Breast epithelium (tissue), 4 donors: Measurements from ENCODE around the gene KLK2. TPM values are rescaled to one million over a fixed set of nuclear protein-coding genes. Genes with fewer than 3 reads are reported as not detected.

Experiments used
- DNase-seq, 2 donors: peaks; one replicate each; pipeline ENCODE4 v3.0.0-alpha.2; 2019; ENCODE audit warnings: low spot score in 2 of 2
- H3K27ac ChIP-seq, 2 donors: fragments of 200-600 bp; sonication (generic) in 1 of 2; one replicate each; pipeline ENCODE4 v1.5.1; 2016 to 2019; ENCODE audit warnings: mild to moderate bottlenecking in 1 of 2
- H3K27me3 ChIP-seq, 2 donors: fragments of 200-600 bp; sonication (generic) in 1 of 2; one replicate each; pipeline versions ENCODE4 v1.5.1 to v1.6.0; 2017 to 2019; ENCODE audit warnings: control low read depth in 1 of 2, mild to moderate bottlenecking in 1 of 2
- H3K36me3 ChIP-seq: fragments of 200-600 bp; one replicate; pipeline ENCODE4 v1.5.1; 2019
- H3K4me1 ChIP-seq, 2 donors: fragments of 200-600 bp; sonication (generic); one replicate each; pipeline ENCODE4 v1.5.1; 2016 to 2019; ENCODE audit warnings: control low read depth in 1 of 2
- H3K4me3 ChIP-seq, 3 donors: fragments of 200-600 bp; sonication (generic); 1 replicate in 2 of 3; 2 replicates in 1 of 3; pipeline ENCODE4 v1.5.1; 2016 to 2019; ENCODE audit warnings: mild to moderate bottlenecking in 3 of 3, moderate library complexity in 2 of 3
- H3K9me3 ChIP-seq, 2 donors: fragments of 200-600 bp; sonication (generic) in 1 of 2; one replicate each; pipeline ENCODE4 v1.5.1; 2016 to 2019; ENCODE audit warnings: control low read depth in 1 of 2
- POLR2A ChIP-seq: fragments of 450-650 bp; IDR thresholded peaks from one replicate; pipeline ENCODE4 v1.6.1; 2016; ENCODE audit warnings: antibody characterized with exemption, mild to moderate bottlenecking, moderate library complexity
- POLR2AphosphoS5 ChIP-seq, 3 donors: sonication (generic); formaldehyde crosslinking; IDR thresholded peaks; one replicate each; pipeline ENCODE4 v1.6.1; 2017; ENCODE audit warnings: antibody characterized with exemption in 3 of 3
- intact Hi-C: fragments of 100-400 bp; cut with DNase I; formaldehyde crosslinking; loops from one replicate; pipeline ENCODE4 v1.15.1; 2023; ENCODE audit warnings: low total_unique reads
- total RNA-seq, 3 donors: library from RNA; depleted of rRNA; stranded (reverse); fragments of >200 nt; gene quantifications; one replicate each; pipeline ENCODE4 v1.1.0, GENCODE V29; 2016
- TF ChIP-seq, protein P1 (sequence below), 3 donors: fragments of 450-650 bp; IDR thresholded peaks; one replicate each; pipeline ENCODE4 v1.5.1; 2016 to 2017; ENCODE audit warnings: antibody characterized with exemption in 3 of 3, mild to moderate bottlenecking in 3 of 3, moderate library complexity in 3 of 3

The KLK2 gene
- total RNA-seq, 3 donors from 2014 or later: 0.44 to 14.7 (median 0.48) TPM

- no peak overlapping the region for H3K27ac ChIP-seq
- TF ChIP-seq, protein P1, sequence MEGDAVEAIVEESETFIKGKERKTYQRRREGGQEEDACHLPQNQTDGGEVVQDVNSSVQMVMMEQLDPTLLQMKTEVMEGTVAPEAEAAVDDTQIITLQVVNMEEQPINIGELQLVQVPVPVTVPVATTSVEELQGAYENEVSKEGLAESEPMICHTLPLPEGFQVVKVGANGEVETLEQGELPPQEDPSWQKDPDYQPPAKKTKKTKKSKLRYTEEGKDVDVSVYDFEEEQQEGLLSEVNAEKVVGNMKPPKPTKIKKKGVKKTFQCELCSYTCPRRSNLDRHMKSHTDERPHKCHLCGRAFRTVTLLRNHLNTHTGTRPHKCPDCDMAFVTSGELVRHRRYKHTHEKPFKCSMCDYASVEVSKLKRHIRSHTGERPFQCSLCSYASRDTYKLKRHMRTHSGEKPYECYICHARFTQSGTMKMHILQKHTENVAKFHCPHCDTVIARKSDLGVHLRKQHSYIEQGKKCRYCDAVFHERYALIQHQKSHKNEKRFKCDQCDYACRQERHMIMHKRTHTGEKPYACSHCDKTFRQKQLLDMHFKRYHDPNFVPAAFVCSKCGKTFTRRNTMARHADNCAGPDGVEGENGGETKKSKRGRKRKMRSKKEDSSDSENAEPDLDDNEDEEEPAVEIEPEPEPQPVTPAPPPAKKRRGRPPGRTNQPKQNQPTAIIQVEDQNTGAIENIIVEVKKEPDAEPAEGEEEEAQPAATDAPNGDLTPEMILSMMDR (IDR thresholded peaks at IDR 0.05): peak in 2 of 3 donors; percentile 18 to 39
- no peak for TF ChIP-seq POLR2A
- no peaks in the 10 kb centered on the region for H3K36me3 ChIP-seq
- H3K9me3 ChIP-seq: no peaks in the 10 kb centered on the region
- no peaks in the 10 kb centered on the region for H3K4me1 ChIP-seq
- no peak overlapping the region for H3K4me3 ChIP-seq
- intact Hi-C loops: loop anchor here (10.0 kb wide), 1 partner anchor 549 kb away; the partner anchor contains the start of gene SIGLEC8
- H3K27me3 ChIP-seq: peaks cover 0 to 33% of the 10 kb centered on the region in 2 donors
- no peak for DNase-seq
Measured at GRCh38 chr19:50906217-50906616, 33.0 kb downstream of the KLK2 start.

DNA sequence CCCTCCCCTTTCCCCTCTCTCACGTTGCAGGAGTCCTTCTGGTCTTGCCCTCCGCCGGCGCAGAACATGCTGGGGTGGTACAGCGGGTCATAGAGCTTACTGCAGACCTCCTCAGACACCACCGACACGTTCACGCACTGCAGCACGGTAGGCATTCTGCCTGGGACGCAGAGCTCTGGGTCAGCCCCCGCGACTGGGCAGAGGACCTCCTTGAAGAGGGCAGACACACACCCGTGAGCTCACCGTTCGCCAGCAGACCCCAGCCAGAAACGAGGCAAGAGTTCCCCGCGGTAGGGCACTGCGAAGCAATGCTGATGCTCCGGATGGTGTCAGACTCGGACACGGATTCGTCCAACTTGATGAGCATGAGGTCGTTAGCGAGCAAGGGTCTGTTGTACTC, 35.1 kb downstream of the KLK2 start:
- Histone ChIP-seq H3K9me3 (no peaks in the 10 kb centered on the region), H3K27ac (no peak overlapping the region), H3K4me3 (no peak overlapping the region), H3K4me1 (no peaks in the 10 kb centered on the region), H3K36me3 (no peaks in the 10 kb centered on the region), H3K27me3 (peaks cover 2 to 50% of the 10 kb centered on the region in 2 donors)
- DNase-seq: no peak
- TF ChIP-seq POLR2A (no peak), POLR2AphosphoS5 (IDR thresholded peaks at IDR 0.05) (no peak)
- TF ChIP-seq, protein P1 (IDR thresholded peaks at IDR 0.05): no peak
- intact Hi-C loops: loop anchor here (10.0 kb wide), 1 partner anchor 546 kb away; the partner anchor contains the start of gene SIGLEC8

- Histone ChIP-seq H3K9me3 (no peaks in the 10 kb centered on the region), H3K4me3 (peak overlapping the region in 2 of 3 donors; percentile 29 to 50), H3K36me3 (no peaks in the 10 kb centered on the region), H3K27ac (peak overlapping the region in 1 of 2 donors; percentile 25), H3K27me3 (peaks cover 2 to 54% of the 10 kb centered on the region in 2 donors), H3K4me1 (no peaks in the 10 kb centered on the region)
- TF ChIP-seq, protein P1 (IDR thresholded peaks at IDR 0.05): no peak
- no peak for TF ChIP-seq POLR2AphosphoS5 (IDR thresholded peaks at IDR 0.05)
- no peak for TF ChIP-seq POLR2A
- peak in 1 of 2 donors; percentile 44 for DNase-seq
- intact Hi-C loops: loop anchor here (10.0 kb wide), 1 partner anchor 545 kb away; the partner anchor contains the start of gene SIGLEC8
Measured at GRCh38 chr19:50909240-50910070, 36.2 kb downstream of the KLK2 start.

DNA sequence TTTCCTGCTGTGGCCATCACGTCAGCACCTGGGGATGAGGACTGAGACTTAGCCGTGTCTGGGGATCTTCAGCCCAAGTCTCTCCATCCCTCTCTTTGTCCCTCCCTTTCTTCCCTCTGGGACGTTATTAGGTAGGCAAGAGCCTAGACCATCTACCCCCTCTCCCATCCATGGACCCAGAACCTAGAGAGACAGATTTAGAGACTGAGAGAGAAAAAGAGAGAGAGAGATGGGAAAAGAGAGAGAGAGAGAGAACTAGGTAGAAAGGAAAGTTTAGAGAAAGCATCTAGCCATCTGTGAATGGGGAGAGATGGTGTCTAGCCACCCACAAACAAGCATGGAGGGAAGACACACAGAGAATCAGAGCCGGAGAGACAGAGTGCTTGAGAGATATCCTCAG, 37.5 kb downstream of the KLK2 start:
- Histone ChIP-seq H3K9me3 (no peaks in the 10 kb centered on the region), H3K27me3 (peaks cover 2 to 53% of the 10 kb centered on the region in 2 donors), H3K4me1 (no peaks in the 10 kb centered on the region), H3K4me3 (no peak overlapping the region), H3K27ac (no peak overlapping the region), H3K36me3 (no peaks in the 10 kb centered on the region)
- intact Hi-C loops: no loop called here
- no peak for DNase-seq
- TF ChIP-seq POLR2AphosphoS5 (IDR thresholded peaks at IDR 0.05): no peak
- TF ChIP-seq, protein P1 (IDR thresholded peaks at IDR 0.05): no peak
- TF ChIP-seq POLR2A: no peak
